ENCODE data around the gene KCNK10.

DNA sequence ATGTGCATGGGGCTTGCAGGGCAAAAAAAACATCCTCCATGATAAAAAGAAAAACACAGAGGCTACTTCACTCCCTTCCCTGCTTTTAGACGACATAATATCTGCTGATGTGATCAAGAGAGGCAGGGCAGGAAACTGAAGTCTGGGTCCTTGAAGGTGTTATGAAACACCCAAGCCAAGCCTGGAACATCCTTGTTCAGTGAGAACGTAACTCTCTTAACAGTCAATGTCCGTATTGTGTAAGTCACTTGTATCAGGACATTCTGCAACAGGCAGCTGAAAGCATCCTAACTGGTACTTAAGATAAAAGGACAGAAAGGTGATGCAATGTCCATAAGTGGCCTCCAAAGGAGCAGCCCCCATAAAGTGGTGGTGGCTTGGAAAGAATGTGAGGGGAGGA is 20.0 kb downstream of the KCNK10 start:
- TF ChIP-seq, protein P1, sequence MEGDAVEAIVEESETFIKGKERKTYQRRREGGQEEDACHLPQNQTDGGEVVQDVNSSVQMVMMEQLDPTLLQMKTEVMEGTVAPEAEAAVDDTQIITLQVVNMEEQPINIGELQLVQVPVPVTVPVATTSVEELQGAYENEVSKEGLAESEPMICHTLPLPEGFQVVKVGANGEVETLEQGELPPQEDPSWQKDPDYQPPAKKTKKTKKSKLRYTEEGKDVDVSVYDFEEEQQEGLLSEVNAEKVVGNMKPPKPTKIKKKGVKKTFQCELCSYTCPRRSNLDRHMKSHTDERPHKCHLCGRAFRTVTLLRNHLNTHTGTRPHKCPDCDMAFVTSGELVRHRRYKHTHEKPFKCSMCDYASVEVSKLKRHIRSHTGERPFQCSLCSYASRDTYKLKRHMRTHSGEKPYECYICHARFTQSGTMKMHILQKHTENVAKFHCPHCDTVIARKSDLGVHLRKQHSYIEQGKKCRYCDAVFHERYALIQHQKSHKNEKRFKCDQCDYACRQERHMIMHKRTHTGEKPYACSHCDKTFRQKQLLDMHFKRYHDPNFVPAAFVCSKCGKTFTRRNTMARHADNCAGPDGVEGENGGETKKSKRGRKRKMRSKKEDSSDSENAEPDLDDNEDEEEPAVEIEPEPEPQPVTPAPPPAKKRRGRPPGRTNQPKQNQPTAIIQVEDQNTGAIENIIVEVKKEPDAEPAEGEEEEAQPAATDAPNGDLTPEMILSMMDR (IDR thresholded peaks at IDR 0.05) = no peak
- no peak for TF ChIP-seq POLR2A (IDR thresholded peaks at IDR 0.05)
- TF ChIP-seq POLR2AphosphoS5 (IDR thresholded peaks at IDR 0.05) = no peak
